Stimulated activated CD4-positive, alpha-beta T cell treated with anti-CD3 and anti-CD28 coated beads, Interleukin-1b, Interleukin-23, amount 100 ng/mL, for 48 hours (primary cell): ENCODE measurements around the gene DNM1L.

Experiments used
- DNase-seq: peaks from one replicate; pipeline ENCODE4 v3.0.0-alpha.2; 2020

DNM1L gene

GRCh38 chr12:32761716-32762115 lies 82.6 kb downstream of the DNM1L start:
- no peak for DNase-seq

- no peak for DNase-seq
Observed at GRCh38 chr12:32765906-32766305, 86.8 kb downstream of the DNM1L start.

- DNase-seq = no peak
Observed at GRCh38 chr12:32768518-32768917, 89.4 kb downstream of the DNM1L start.

- DNase-seq = no peak
Observed at GRCh38 chr12:32770141-32770540, 91.0 kb downstream of the DNM1L start.

- no peak for DNase-seq
Observed at GRCh38 chr12:32773691-32774090, 94.6 kb downstream of the DNM1L start.

GRCh38 chr12:32776258-32776657 lies 97.2 kb downstream of the DNM1L start:
- DNase-seq = no peak

- DNase-seq = no peak
Observed at GRCh38 chr12:32777159-32777558, 98.1 kb downstream of the DNM1L start.

- DNase-seq = no peak
Observed at GRCh38 chr12:32777691-32778175, 98.6 kb downstream of the DNM1L start.

GRCh38 chr12:32780071-32780470 lies 101.0 kb downstream of the DNM1L start:
- no peak for DNase-seq

- DNase-seq = no peak
Observed at GRCh38 chr12:32783029-32783428, 103.9 kb downstream of the DNM1L start.

GRCh38 chr12:32785557-32785956 lies 106.5 kb downstream of the DNM1L start:
- DNase-seq = no peak

- DNase-seq = no peak
Observed at GRCh38 chr12:32788405-32788804, 109.3 kb downstream of the DNM1L start.

- no peak for DNase-seq
Observed at GRCh38 chr12:32789446-32789845, 110.3 kb downstream of the DNM1L start.

- DNase-seq = no peak
Observed at GRCh38 chr12:32789916-32790315, 110.8 kb downstream of the DNM1L start.

- DNase-seq = no peak
Observed at GRCh38 chr12:32794281-32794680, 115.2 kb downstream of the DNM1L start.
